Right forelimb (tissue), 1 donor: ENCODE results near the gene PNCK.
A peak's percentile ranks its signal among the peaks of the same experiment; 100 is the strongest.
"Not testable (repeated sequence)": the region's sequence is repeated elsewhere in the genome, so short reads cannot be mapped to it uniquely, and the experiment has no call there.

ENCODE experiments used
- DNase-seq: peaks from one replicate; pipeline ENCODE4 v3.0.0-alpha.2; 2018

The PNCK gene

DNA sequence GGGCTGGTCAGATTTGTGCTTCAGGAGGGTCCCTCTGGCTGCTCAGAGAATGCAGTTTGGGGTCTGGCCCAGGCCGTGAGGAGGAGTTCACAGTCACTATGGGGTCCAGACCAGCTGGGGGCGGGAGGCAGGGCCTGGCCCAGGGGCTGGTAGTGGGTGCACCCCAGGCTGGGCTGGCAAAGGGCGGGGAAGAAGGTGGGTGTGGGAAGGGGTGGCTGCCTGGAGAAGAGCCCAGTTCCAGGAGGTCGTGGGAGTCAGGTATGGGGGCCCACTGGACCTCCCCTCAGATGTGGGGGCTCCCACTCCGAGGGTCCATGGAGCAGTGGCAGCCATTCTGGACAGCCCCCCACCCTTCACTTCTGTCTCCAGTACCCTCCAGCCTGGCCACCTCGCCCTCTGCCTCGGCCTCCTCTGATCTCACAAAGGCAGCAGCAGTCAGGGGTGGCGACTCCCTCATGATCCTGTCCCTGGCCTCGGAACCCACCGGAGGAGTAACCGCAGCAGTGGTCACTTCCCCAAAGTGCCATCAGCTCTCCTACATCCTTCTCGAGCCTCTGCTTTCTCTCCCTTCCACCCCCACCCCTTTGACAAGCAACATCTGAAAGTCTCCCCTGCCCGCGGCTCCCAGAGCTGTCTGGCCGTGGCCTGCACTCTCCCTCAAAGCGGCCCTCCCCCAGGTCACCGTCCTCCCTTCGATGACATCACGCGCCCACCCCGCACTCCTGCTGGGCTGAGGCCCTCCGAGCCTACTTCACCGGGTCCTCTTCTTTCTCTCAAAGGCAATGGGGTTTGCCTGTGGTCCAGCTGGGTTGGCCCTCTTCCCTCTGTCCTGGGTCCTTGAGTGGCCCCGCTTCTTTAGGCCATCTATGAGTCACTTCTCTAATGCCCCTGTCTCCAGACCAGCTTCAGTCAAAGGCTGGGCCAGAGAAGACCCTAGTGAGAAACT, 12.4 kb upstream of the PNCK start:
- DNase-seq: peak; percentile 9

DNA sequence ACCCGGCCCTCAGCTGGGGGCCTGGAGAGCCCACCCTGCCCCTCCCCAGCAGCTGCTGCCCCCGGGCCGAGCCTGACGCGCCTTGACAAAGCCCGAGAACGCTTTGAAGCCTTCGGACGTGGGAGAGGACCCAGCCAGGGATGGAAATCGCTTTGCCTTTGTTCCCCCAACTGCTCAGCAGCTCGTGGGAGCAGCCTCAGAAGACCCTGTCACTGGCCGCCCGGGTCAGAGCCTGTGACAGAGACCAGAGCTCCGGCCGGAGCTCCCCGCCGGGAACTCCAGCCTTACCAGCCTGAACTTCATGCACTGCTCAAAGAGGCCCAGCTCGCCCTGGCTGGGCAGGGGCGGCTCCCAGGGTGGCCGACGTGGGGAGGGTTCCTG, 11.5 kb upstream of the PNCK start:
- peak; percentile 4 for DNase-seq

- peak; percentile 25 for DNase-seq
Observed at GRCh38 chrX:153684467-153685155, 11.0 kb upstream of the PNCK start.

DNA sequence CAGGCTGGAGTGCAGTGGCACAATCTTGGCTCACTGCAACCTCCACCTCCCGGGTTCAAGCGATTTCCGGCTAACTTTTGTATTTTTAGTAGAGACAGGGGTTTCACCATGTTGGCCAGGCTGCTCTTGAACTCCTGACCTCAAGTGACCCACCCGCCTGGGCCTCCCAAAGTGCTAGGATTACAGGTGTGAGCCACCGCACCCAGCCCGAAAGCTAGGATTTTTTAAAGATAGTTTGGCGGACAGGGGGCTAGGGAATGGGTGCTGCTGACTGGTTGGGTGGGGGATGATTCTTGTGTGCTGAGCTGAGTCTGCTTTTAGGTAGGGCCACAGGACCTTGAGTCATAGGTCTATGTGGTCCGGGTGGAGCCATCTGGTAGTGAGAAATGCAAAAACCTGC, 9.9 kb upstream of the PNCK start:
- not testable (repeated sequence) for DNase-seq

DNA sequence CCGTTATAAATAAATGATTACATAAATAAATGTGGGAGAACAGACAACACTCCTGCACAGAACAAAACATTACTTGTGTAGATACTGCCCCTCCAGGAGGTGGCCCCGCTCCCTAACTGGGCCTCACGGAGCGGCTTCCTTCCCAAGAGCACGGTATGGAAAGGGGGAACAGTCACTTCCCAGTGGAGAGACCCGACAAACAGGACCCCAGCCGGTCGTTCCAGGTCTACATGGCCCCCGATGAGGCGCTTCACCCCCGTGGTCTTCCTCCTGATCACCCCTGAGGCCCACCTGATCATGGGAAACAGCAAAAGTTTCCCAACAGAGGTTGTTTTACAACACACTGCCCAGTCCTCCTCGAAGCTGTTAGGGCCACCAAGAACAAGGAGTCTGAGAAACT, 7.6 kb upstream of the PNCK start:
- DNase-seq: no peak

- no peak for DNase-seq
Observed at GRCh38 chrX:153674219-153674851, 722 bp upstream of the PNCK start.

DNA sequence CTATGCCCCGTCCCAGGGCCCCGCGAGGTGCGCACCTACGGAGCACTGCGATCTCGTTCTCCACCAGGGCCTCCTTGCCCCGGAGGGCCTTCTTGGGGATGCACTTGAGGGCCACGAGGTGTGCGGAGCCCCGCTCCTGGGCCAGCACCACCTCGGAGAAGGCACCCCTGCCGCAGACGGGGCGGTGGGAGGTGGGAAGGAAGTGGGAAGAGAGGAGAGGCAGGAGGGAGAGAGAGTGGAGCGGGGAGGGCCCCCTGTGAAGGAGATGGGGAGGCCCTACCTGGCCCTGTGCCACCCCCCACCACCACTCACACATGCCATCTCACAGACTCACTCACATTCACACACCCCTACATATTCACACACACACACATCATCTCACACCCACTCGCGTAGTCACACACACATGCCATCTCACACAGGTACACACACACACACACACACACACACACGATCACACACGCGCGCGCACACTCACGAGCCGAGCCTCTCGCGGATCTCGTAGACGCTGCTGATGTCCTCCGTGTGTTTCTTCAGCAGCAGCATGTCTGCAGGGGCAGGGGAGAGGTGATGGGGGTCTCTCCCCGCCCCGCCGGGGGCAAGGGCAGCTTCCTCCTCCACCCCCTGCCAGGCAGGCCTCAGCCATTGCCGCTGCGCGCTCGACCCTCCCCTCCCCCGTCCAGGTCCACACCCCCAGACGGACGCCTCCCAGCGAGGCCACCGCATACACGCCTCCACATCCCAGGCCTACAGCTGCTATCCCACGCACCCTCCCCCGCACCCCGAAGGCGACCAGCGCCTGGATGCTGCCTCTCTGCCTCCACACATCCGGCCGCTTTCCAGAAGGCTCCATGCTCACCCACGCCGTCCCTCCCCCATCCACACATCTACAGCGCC, 834 bp downstream of the PNCK start:
- DNase-seq: no peak

DNA sequence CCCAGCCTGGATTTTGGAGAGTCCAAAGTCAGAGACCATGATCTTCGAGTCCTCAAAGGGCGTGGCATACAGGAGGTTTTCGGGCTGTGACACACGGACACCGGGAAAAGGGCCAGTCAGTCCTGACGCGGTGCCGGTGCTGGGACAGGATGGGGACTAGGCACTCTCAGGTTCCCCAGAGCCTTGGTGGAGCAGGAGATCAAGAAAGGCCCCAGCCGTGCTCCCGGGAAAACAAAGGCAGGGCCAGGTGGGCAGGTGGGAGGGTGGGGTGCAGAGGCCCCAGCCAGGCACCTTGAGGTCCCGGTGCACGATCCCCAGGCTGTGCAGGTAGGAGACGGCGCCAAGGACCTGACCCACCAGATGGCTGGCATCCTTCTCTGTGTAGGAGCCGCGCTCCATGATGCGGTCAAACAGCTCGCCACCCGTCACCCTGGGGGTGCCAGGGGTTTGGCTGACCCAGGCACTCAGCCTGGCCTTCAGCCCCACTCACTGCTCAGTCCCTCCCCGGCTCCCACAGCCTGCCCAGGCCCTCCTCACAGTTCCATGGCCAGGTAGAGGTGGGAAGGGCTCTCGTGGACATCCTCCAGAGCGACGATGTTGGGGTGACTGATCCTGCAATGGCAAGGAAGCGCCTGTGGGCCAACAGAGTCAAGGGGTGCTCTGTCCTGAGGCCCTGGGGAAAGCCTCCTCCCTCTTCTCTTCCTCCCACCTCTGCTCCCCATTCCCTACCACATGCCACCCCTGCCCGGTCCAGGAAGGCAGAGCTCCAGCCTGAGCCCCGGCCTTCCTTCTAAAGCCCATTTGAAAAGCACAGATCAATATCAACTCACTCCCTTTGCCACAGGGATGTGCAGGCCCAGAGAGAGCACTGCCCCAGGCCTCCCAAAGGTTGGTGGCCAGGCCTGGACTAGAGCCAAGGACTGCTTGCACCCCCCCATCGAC, 1.8 kb downstream of the PNCK start:
- no peak for DNase-seq

- DNase-seq: no peak
Observed at GRCh38 chrX:153670748-153671588, 2.6 kb downstream of the PNCK start.

DNA sequence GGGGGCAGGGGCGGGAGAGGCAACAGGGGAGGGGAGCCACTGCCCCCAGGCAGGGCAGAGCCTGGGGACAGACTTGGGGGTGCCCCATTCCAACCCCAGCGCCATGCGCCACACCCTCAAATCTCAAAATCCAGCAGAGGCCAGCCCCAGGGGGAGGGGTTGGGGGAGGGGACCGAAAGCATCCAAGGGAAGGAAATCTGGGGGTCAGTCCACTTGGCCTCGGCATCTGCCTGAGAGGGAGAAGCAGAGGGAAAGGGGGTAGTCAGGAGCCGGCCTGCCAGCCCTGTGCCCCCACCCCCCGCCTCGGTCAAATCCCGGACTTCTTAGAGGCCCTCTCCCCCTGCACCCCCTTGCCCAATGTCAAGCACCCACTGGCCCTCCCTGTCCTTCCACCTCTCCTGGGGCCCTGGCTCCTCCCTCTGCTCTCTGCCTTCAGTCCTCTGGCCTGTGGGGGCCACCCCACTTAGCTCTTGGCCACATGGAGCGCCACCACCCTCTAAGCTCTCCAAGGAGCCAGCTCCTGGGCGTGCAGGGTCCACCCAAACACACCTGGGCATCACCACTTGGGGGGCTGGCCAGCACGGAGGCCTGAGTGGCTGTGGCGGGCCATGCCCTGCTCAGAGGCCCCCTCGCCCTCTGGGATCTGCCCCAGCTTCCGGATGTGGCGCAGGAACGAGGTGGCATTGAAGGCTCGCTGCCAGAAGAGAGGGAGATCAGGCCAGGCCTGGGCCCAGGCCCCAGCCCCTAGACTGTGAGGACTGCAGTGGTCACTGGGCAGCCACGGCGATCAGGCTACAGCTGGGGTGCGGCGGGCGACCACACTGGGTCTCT, 3.5 kb downstream of the PNCK start:
- DNase-seq: no peak

DNA sequence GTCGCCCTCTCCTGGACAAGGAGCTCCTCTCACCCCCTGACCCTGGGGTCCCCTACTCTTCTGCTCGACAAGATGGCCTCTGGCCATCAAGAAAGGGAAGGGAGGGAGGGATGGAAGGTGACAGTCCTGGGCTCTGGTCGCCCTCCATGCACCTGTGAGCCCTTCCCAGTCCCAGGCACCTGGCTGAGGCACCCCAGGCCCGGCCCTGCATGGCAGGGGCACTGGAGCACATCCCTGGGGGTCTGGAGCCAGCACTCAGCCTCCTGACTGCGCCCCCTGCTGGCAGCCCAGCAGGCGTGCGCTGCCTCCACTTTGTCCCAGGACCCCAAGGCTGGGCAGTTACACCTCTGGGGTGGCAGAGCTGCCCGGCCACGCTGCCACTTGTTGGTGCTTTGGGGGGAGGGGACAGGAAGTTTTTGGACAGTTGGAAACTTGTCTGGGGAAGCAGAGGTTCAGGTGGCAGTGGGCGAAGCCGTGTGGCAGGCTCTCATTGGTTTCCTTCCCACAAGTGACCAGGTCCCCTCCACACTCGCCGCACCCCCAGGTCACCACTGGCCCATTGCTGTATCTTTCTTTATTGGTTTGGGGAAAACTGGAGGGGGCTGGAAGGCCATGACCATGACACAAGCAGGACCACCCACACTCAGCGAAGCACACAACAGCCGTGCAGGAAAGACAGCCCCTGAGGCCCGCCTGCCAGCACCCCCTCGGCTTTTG, 4.3 kb downstream of the PNCK start:
- no peak for DNase-seq

GRCh38 chrX:153668423-153669173, 5.0 kb downstream of the PNCK start:
- DNase-seq: no peak

DNA sequence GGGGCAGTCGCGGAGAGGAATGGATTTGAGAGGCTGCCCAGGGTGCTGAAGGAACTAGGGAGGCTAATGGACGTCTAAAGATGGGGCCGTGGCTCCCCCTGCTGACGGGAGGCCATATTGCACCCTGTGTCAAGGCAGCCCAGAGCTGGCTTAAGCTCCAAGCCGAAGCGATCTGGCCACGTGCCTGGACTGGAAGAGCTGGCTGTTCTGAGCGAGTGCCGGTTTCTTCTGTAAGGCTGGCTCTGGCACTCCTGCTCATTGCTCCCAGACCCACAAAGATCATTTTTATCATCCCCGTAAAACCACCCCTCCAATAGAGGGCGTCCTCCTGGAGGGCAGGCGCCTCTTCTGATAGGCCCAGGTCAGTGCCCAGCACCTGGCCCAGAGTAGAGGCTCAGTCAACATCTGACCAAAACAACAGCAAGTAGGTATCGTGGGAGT, 5.6 kb downstream of the PNCK start:
- peak; percentile 86 for DNase-seq

GRCh38 chrX:153667281-153667955, 6.2 kb downstream of the PNCK start:
- DNase-seq: no peak

DNA sequence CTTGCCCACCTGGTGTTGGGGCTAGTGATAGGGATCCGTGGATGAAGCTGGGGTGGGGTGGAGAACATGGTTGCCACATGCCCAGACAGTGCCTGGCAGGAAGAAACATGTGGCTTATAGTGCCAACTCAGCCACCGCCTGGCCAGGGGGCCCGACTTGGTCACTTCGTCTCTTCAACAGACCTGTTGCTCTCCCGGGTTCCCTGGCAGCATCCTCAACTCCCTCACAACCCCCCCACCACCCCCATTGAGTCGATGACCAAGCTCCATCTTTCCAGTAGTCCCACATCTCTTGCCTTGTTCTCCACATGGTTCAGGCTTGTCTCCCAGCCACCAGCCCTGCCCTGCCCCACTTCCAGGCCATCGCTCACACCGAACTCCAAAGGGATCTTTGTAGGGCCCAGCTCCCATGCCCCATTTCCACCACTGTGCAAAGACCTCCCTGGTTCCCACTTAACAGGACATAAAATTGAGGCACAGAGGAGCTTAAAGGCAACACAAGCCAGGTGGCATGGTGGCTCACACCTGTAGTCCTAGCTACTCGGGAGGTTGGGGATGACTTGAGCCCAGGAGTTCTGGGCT, 7.8 kb downstream of the PNCK start:
- DNase-seq: no peak

- DNase-seq: no peak
Observed at GRCh38 chrX:153662266-153662665, 11.3 kb downstream of the PNCK start.

DNA sequence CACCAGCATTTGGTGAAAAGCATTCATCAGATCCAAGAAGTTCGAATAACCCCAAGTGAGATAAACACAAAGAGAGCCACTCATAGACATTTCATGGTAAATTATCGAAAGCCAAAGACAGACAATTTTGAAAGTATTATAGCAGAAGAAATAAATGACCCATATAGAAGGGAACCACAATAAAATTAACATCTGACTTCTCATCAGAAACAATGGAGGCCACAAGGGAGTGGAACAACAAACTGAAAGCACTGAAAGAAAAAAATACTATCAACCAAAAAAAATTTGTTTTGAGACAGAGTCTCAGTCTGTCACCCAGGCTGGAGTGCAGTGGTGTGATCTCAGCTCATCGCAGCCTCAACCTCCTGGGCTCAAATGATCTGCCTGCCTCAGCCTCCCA, 14.3 kb downstream of the PNCK start:
- DNase-seq: no peak
